AG04449 (cell line): Measurements from ENCODE around the gene SDK1.

Source experiments
- CTCF ChIA-PET: fragments of 350-600 bp; formaldehyde crosslinking; extraction: SDS; loops from one replicate; lab custom pipeline; 2021; ENCODE audit warnings: antibody characterized with exemption; lab: Yijun Ruan, JAX
- POLR2A ChIA-PET: fragments of 400-600, 350-600 bp; formaldehyde crosslinking; extraction: SDS; loops from one replicate; lab custom pipeline; 2020; ENCODE audit warnings: antibody characterized with exemption, inconsistent platforms; lab: Yijun Ruan, JAX
- DNase-seq: peaks from one replicate; pipeline ENCODE4 v3.0.0-alpha.2; 2010; ENCODE audit warnings: low read depth, low spot score
- H3K4me3 ChIP-seq: 2 replicates; pipeline ENCODE4 v1.5.1; 2011; ENCODE audit warnings: low read depth, mild to moderate bottlenecking, control low read depth, low read length
- TF ChIP-seq, protein P1 (sequence below): IDR thresholded peaks from one replicate; pipeline ENCODE4 v1.5.1; 2011; ENCODE audit warnings: mild to moderate bottlenecking, moderate library complexity, low read length, control low read depth, inconsistent platforms; ENCODE audit not compliant: insufficient read depth; ENCODE audit errors: missing control alignments

Gene SDK1

DNA sequence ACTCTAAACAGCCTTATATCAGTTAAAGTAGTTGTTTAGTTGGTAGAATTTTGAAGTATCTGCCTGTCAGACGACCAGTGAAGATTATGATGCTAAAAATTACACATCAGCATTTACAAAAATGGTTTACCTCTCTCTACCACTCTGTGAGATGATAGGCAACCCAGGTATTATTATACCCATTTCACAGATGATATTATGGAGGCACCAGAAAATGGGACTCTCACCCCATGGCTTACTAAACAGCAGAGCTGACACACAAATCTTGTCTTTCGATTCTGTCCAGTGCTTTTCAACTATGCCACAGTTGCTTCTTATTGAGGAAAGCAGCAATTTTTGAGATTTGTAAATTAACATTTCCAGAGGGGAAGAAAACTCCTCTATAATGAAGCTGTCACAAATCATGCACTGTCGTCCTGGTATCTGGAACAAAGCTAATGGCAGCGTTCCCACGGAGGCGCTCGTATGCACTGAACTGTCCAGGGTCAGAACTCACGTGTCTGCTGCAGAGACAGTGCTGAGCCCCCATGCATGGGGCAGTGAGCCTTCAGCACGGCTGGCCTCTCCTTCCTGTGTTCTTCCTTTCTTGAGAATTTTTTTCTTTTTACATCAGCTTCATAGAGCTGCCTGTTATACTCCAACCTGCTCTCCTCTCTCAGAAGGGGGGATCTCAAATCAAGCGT, 381.1 kb downstream of the SDK1 start:
- ChIA-PET POLR2A (interaction anchor here (0.7 kb wide), 1 partner anchor 287 kb away, joined by 3 read pairs; no protein-coding TSS in a partner anchor), CTCF (no interaction called here)
- no peak for DNase-seq
- TF ChIP-seq, protein P1, sequence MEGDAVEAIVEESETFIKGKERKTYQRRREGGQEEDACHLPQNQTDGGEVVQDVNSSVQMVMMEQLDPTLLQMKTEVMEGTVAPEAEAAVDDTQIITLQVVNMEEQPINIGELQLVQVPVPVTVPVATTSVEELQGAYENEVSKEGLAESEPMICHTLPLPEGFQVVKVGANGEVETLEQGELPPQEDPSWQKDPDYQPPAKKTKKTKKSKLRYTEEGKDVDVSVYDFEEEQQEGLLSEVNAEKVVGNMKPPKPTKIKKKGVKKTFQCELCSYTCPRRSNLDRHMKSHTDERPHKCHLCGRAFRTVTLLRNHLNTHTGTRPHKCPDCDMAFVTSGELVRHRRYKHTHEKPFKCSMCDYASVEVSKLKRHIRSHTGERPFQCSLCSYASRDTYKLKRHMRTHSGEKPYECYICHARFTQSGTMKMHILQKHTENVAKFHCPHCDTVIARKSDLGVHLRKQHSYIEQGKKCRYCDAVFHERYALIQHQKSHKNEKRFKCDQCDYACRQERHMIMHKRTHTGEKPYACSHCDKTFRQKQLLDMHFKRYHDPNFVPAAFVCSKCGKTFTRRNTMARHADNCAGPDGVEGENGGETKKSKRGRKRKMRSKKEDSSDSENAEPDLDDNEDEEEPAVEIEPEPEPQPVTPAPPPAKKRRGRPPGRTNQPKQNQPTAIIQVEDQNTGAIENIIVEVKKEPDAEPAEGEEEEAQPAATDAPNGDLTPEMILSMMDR = no peak
- H3K4me3 ChIP-seq = no peak overlapping the region

DNA sequence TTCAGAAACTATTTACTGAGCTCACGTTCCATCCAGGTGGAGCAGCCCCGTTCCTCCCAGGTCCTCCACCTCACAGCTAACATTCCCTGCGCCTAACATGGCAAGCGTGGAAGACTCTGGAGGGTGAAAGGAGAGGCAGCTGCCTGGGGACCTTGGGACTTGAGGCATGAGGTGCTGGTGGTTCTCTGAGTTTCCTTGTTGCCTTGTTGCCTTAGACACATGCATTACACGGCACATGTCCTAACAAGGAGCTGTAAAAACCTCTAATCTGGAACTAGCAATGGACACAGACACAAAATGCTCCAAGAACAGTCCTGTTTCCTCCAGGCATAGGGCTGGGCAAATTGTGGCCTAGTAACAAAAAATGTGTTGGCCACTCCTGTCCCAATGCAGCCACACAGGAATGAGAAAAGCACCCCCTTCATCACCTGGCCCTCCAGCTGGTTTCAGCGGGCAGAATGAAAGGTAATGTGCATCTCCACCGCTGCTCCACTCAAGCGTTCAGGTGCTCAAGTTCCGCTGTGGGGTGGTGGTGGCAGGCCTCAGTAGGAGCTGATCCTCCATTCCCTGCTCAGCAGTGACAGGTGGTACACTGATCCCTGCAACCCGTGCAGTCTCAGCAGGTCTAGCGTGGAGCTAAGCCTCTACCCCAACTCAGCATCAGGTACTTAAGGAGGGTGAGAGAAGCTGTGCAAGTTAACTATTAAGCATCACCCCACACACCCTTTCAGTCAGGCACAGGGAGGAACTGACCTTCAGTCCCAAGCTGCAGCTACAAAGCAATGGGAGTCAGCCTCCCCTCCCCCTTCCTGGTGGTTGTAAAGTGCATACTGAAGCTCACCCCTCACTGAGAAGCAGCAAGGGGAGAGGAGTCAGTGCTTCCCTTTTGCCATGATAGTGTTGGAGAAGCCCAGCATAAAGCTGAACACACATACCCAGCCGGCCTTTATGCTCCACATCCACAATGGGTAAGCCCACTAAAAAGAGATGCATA, 382.8 kb downstream of the SDK1 start:
- POLR2A ChIA-PET = no interaction called here
- no peak for DNase-seq
- TF ChIP-seq, protein P1 = no peak
- CTCF ChIA-PET = no interaction called here
- no peak overlapping the region for H3K4me3 ChIP-seq

DNA sequence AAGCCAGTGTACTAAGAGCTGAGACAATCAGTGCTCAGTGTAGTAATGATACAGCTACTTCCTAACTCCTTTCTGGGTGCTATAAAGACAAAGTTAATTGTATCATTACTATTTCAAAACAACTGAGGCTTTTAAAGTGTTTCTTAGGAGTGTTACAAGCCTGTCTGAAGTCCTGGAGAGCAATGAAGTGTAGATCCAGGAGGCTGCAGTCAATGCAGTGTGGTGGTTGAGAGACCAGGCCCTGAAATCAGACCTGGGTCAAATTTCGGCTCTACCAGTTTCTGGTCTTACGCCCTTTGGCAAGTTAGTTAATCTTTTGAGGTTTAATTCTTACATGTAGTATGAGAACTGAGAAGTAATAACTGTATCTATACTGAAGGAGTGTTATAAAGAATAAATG, 387.0 kb downstream of the SDK1 start:
- ChIA-PET CTCF (no interaction called here), POLR2A (no interaction called here)
- TF ChIP-seq, protein P1 = no peak
- no peak overlapping the region for H3K4me3 ChIP-seq
- DNase-seq = no peak

DNA sequence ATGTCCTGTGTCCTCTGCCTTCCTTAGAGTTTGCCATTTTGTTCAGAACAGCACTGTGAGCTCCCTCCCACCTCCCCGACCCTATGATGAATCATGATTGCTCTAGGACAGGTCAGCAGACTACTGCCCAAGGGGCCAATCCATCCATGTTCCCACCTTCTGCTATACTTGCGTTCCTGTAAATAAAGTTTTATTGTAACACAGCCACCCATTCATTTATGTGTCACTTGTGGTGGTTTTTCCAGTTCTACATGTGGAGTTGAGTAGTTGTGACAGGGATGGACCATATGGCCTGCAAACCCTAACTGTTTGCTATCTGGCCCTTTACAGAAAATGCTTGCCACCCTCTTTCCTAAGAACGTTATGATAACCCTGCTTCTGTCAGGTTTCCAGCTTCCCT, 387.8 kb downstream of the SDK1 start:
- POLR2A ChIA-PET = no interaction called here
- TF ChIP-seq, protein P1 = no peak
- CTCF ChIA-PET = no interaction called here
- H3K4me3 ChIP-seq = no peak overlapping the region
- no peak for DNase-seq

DNA sequence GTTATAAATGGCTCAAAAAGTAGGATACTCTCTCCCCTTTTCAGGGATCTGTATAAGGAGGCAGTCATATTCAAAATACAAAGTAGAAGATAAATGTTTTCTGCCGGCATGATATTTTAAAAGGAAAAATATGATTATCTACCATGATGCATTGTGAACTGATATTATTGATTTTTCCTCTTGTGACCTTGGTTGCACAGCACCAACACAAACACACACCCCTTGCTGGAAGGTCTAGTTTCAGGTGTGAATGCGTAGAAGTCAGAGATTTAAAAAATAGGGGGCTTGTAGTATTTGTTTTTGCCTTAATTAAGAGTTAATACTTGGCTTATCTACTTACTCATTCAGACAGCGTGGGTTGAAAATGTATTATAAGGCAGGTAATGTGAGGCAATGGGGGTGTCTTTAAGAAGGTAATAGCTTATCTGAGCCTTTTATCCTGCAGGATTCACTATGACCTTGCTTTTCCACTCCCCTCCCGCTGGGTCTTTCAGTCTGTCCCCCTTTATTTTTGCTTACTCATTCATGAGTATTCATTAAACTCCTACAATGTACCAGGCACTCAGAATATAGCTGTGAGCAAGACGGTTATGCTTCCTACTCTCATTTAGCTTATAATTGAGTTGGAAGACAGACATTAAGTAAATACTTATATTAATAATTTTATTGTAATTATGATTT, 390.6 kb downstream of the SDK1 start:
- CTCF ChIA-PET = no interaction called here
- DNase-seq = no peak
- no peak overlapping the region for H3K4me3 ChIP-seq
- POLR2A ChIA-PET = no interaction called here
- TF ChIP-seq, protein P1 = no peak
